Fibroblast of lung (primary cell): ENCODE data around the gene LTBP4.

ENCODE experiments used
- EZH2 ChIP-seq: IDR thresholded peaks from 2 replicates; pipeline ENCODE4 v1.5.1; 2012; ENCODE audit warnings: low read length, control low read depth, mild to moderate bottlenecking; ENCODE audit errors: missing control alignments
- TF ChIP-seq, protein P1 (sequence below), 2 donors: IDR thresholded peaks in 1 of 2; conservative IDR thresholded peaks in 1 of 2; 1 replicate in 1 of 2; 2 replicates in 1 of 2; pipeline ENCODE4 v1.5.1; 2011 to 2012; ENCODE audit warnings: low read length in 2 of 2, control low read depth in 1 of 2, inconsistent platforms in 1 of 2, low read depth in 1 of 2, mild to moderate bottlenecking in 1 of 2

DNA sequence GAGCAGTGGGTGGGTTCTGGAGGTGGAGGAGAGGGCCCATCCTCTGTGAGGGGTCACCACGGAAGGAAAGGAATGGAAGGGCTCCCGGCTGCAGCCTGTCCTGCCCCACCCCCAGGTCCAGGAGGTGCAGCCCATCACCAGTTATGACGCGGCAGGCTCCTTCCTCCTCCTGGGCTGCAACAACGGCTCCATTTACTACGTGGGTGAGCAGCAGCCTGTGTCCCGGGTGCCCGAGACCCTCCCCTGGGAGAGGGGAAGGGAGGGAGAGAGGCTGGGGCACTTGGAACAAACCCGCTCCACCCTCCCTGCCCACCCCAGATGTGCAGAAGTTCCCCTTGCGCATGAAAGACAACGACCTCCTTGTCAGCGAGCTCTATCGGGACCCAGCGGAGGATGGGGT is 17.9 kb upstream of the LTBP4 start:
- TF ChIP-seq, protein P1, sequence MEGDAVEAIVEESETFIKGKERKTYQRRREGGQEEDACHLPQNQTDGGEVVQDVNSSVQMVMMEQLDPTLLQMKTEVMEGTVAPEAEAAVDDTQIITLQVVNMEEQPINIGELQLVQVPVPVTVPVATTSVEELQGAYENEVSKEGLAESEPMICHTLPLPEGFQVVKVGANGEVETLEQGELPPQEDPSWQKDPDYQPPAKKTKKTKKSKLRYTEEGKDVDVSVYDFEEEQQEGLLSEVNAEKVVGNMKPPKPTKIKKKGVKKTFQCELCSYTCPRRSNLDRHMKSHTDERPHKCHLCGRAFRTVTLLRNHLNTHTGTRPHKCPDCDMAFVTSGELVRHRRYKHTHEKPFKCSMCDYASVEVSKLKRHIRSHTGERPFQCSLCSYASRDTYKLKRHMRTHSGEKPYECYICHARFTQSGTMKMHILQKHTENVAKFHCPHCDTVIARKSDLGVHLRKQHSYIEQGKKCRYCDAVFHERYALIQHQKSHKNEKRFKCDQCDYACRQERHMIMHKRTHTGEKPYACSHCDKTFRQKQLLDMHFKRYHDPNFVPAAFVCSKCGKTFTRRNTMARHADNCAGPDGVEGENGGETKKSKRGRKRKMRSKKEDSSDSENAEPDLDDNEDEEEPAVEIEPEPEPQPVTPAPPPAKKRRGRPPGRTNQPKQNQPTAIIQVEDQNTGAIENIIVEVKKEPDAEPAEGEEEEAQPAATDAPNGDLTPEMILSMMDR (conservative IDR thresholded peaks at IDR 0.05 in 1 of 2, IDR thresholded peaks at IDR 0.05 in 1 of 2; ENCODE audit: low read depth in 1 of 2, low read length in 2 of 2) = no peak
- no peak for TF ChIP-seq EZH2
